Loucy (cell line): ENCODE results near the gene TDP1.
"Not testable (repeated sequence)": the region's sequence is repeated elsewhere in the genome, so short reads cannot be mapped to it uniquely, and the experiment has no call there.

ENCODE experiments used
- H2AFZ ChIP-seq: fragments of 200-600 bp; sonication (generic); 2 replicates; pipeline ENCODE4 v1.6.0; 2016; ENCODE audit warnings: antibody characterized with exemption, mild to moderate bottlenecking, low read length, moderate library complexity
- H3F3A ChIP-seq: fragments of 200-600 bp; 2 replicates; pipeline ENCODE4 v1.6.0; 2016; ENCODE audit warnings: antibody characterized with exemption, low read depth, mild to moderate bottlenecking
- H3K27me3 ChIP-seq: fragments of 200-600 bp; sonication (generic); 2 replicates; pipeline ENCODE4 v1.6.1; 2014; ENCODE audit warnings: low read length, mild to moderate bottlenecking; ENCODE audit not compliant: insufficient read depth, poor library complexity, severe bottlenecking
- H3K36me3 ChIP-seq: fragments of 200-600 bp; sonication (generic); 2 replicates; pipeline ENCODE4 v1.6.1; 2016; ENCODE audit warnings: low read length; ENCODE audit not compliant: insufficient read depth
- H3K4me1 ChIP-seq: fragments of 200-600 bp; sonication (generic); 2 replicates; pipeline ENCODE4 v1.5.1; 2014; ENCODE audit warnings: low read length, mild to moderate bottlenecking; ENCODE audit not compliant: insufficient read depth, poor library complexity, severe bottlenecking
- H3K4me2 ChIP-seq: fragments of 200-600 bp; sonication (generic); 2 replicates; pipeline ENCODE4 v1.6.0; 2014; ENCODE audit warnings: antibody characterized with exemption, low read length, low read depth, mild to moderate bottlenecking; ENCODE audit not compliant: poor library complexity, severe bottlenecking
- H3K4me3 ChIP-seq: fragments of 200-600 bp; sonication (generic); 2 replicates; pipeline ENCODE4 v1.5.1; 2014; ENCODE audit warnings: low read length, mild to moderate bottlenecking, mixed read lengths; ENCODE audit not compliant: poor library complexity, severe bottlenecking
- H3K79me2 ChIP-seq: fragments of 200-600 bp; sonication (generic); 2 replicates; pipeline ENCODE4 v1.6.1; 2014; ENCODE audit warnings: low read length; ENCODE audit not compliant: insufficient read depth
- H3K9ac ChIP-seq: fragments of 200-600 bp; sonication (generic); 2 replicates; pipeline ENCODE4 v1.6.0; 2014; ENCODE audit warnings: mild to moderate bottlenecking, low read depth, low read length, moderate library complexity; ENCODE audit not compliant: poor library complexity, severe bottlenecking
- H3K9me2 ChIP-seq: fragments of 200-600 bp; sonication (generic); replicated peaks from 2 replicates; pipeline ENCODE4 v1.6.1; 2016; ENCODE audit warnings: low read depth, low read length, mixed read lengths
- H3K9me3 ChIP-seq: fragments of 200-600 bp; sonication (generic); 2 replicates; pipeline ENCODE4 v1.6.1; 2014; ENCODE audit warnings: mild to moderate bottlenecking, antibody characterized with exemption, low read length, low read depth; ENCODE audit not compliant: insufficient read depth
- H4K20me1 ChIP-seq: fragments of 200-600 bp; sonication (generic); 2 replicates; pipeline ENCODE4 v1.6.0; 2014; ENCODE audit warnings: antibody characterized with exemption, low read length, mild to moderate bottlenecking; ENCODE audit not compliant: insufficient read depth, poor library complexity, severe bottlenecking
- EZH2phosphoT487 ChIP-seq: fragments of 200-600 bp; IDR thresholded peaks from 2 replicates; pipeline ENCODE4 v1.6.1; 2018; ENCODE audit warnings: antibody characterized with exemption, mild to moderate bottlenecking, moderate library complexity, borderline replicate concordance
- TF ChIP-seq, protein P1 (sequence below): fragments of 200-600 bp; sonication (generic); conservative IDR thresholded peaks from 2 replicates; pipeline ENCODE4 v1.5.1; 2014; ENCODE audit warnings: mild to moderate bottlenecking, antibody characterized with exemption, low read length

Gene TDP1

GRCh38 chr14:90087433-90087832 is 131.7 kb downstream of the TDP1 start:
- Histone ChIP-seq H3K36me3 (no peaks in the 10 kb centered on the region), H3K9me3 (no peaks in the 10 kb centered on the region), H3K9ac (no peak overlapping the region), H3K4me2 (no peak overlapping the region), H3K79me2 (no peaks in the 10 kb centered on the region), H4K20me1 (no peaks in the 10 kb centered on the region), H3K4me1 (no peaks in the 10 kb centered on the region), H2AFZ (no peak overlapping the region), H3K4me3 (no peak overlapping the region), H3K27me3 (no peaks in the 10 kb centered on the region), H3K9me2 (no peaks in the 10 kb centered on the region), H3F3A (no peaks in the 10 kb centered on the region)
- TF ChIP-seq, protein P1, sequence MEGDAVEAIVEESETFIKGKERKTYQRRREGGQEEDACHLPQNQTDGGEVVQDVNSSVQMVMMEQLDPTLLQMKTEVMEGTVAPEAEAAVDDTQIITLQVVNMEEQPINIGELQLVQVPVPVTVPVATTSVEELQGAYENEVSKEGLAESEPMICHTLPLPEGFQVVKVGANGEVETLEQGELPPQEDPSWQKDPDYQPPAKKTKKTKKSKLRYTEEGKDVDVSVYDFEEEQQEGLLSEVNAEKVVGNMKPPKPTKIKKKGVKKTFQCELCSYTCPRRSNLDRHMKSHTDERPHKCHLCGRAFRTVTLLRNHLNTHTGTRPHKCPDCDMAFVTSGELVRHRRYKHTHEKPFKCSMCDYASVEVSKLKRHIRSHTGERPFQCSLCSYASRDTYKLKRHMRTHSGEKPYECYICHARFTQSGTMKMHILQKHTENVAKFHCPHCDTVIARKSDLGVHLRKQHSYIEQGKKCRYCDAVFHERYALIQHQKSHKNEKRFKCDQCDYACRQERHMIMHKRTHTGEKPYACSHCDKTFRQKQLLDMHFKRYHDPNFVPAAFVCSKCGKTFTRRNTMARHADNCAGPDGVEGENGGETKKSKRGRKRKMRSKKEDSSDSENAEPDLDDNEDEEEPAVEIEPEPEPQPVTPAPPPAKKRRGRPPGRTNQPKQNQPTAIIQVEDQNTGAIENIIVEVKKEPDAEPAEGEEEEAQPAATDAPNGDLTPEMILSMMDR: no peak
- TF ChIP-seq EZH2phosphoT487: no peak

DNA sequence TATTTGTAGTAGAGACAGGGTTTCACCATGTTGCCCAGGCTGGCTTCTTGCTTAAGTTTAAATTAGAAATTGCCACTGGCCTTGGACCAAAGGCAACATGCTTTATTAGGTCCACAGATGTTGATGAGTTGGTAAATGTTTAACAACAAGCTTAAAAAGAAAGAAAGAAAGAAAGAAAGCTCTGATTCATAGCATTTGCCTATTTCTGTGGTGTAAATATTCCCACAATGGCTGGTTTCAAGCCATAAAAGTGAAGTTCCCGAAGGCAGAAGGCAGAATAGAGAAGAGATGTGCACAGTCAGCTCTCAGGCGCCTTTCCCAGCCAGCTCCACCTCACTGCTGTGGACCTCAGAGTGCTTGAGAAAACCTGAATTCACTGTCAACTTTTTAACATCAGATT is 132.4 kb downstream of the TDP1 start:
- H3K4me2 ChIP-seq: no peak overlapping the region
- H3K36me3 ChIP-seq: no peaks in the 10 kb centered on the region
- H3K9me2 ChIP-seq: no peaks in the 10 kb centered on the region
- H2AFZ ChIP-seq: no peak overlapping the region
- H4K20me1 ChIP-seq: no peaks in the 10 kb centered on the region
- H3F3A ChIP-seq: no peaks in the 10 kb centered on the region
- H3K27me3 ChIP-seq: no peaks in the 10 kb centered on the region
- no peaks in the 10 kb centered on the region for H3K4me1 ChIP-seq
- no peak overlapping the region for H3K4me3 ChIP-seq
- no peaks in the 10 kb centered on the region for H3K79me2 ChIP-seq
- no peak overlapping the region for H3K9ac ChIP-seq
- TF ChIP-seq EZH2phosphoT487: no peak
- TF ChIP-seq, protein P1: no peak
- no peaks in the 10 kb centered on the region for H3K9me3 ChIP-seq

- not testable (repeated sequence) for H3K4me2 ChIP-seq, H3K9ac ChIP-seq, H3K4me1 ChIP-seq, H3K27me3 ChIP-seq, H3K4me3 ChIP-seq, H3K9me2 ChIP-seq, H2AFZ ChIP-seq, H3K36me3 ChIP-seq, H4K20me1 ChIP-seq, H3K9me3 ChIP-seq, H3K79me2 ChIP-seq, H3F3A ChIP-seq
Observed at GRCh38 chr14:90089486-90089885, 133.8 kb downstream of the TDP1 start.

DNA sequence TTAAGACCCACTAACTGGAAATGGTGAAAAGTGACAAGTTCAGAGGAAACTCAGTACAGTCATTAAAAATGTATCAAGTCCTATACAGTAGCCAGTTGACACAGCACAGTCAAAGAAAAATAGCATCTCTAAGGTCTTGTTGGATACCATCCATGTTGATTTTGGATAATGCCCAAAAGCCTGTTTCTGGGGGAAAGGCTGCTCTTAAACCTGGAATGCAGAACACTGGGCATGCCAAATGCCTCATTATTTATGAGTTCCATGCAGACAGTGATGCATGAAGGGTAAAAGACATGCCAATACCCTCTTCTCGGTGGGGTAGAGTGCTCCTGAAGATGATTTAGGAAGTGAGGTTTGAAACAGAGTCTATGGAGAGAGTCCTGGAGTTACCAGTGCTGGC is 135.7 kb downstream of the TDP1 start:
- Histone ChIP-seq H2AFZ (no peak overlapping the region), H3K9me3 (no peaks in the 10 kb centered on the region), H3K4me3 (no peak overlapping the region), H3K36me3 (no peaks in the 10 kb centered on the region), H3K9me2 (no peaks in the 10 kb centered on the region), H4K20me1 (no peaks in the 10 kb centered on the region), H3K4me1 (no peaks in the 10 kb centered on the region), H3K79me2 (no peaks in the 10 kb centered on the region), H3K9ac (no peak overlapping the region), H3K27me3 (no peaks in the 10 kb centered on the region), H3K4me2 (no peak overlapping the region), H3F3A (no peaks in the 10 kb centered on the region)
- TF ChIP-seq, protein P1: no peak
- TF ChIP-seq EZH2phosphoT487: no peak
